Ureter (tissue), 1 donor: Measurements from ENCODE around the gene CUL7. TPM values are rescaled to one million over a fixed set of nuclear protein-coding genes. Genes with fewer than 3 reads are reported as not detected.
"Not testable (repeated sequence)": the region's sequence is repeated elsewhere in the genome, so short reads cannot be mapped to it uniquely, and the experiment has no call there.

ENCODE experiments used
- DNase-seq: peaks from one replicate; pipeline ENCODE4 v3.0.0-alpha.2; 2020; ENCODE audit warnings: low spot score
- total RNA-seq: library from RNA; stranded (reverse); gene quantifications from one replicate; pipeline ENCODE4 v1.2.4, GENCODE V29; 2023
- donor health status: DM: yes; HTN: yes; CAD: no.

Gene CUL7
- total RNA-seq, 1 donor from 2014 or later: 28.8 TPM

DNA sequence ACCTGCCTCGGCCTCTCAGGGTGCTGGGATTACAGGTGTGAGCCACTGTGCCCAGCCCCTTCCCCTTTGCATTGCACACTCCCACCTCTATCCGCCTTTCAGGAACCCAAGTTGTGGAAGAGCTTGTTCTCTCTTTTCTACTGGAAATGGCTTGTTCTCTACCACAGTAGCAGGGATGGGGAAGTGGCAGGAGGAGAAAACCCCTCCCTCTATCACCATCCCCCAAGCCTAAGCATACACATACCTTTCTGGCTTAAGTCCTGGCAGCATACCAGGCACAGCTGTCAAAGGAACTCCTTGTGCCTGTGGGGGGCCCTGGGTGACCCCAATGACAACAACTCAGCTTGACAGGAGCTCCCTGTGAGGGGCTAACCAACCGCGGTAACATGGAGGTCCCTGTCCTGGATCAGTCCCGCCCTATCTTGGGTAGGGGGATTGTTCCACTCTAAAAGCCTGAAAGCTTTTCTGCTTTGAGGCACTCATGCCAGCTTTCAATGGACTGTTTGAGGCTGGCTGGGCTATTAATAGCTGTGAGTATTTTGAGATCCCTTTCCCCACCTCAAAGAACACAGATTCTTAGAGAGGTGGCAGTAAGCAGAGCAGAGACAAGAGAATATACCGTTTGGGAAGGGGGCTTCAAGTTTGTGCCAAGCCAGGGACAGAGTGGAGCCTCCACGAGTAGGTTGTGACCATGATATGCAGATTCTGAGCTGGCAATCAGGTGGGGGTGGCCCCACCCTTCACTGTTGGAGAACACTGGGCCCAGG is 37.3 kb downstream of the CUL7 start:
- DNase-seq: no peak

DNA sequence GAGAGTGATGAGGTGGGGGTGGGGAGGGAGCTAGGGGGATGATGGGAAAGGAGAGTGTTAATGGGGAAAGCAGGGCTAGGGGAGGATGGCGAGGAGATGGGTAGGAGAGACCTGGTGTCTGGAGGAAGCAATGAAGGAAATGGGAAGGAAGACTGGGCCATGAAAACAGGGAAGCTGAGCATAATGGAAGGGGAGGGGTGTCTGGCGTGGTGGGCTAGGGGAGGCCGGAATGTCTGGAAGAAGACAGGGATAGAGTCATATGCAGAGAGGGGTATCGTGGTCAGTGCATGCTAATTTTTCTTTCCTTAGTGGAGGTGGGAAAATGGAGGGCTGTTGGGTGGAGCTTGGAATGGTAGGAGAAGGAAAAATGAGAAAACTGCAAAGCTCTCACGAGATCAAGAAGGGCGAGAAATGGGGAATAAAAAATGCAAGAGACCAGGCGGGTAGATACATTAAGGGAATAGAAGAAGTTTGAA is 39.2 kb downstream of the CUL7 start:
- DNase-seq: no peak

DNA sequence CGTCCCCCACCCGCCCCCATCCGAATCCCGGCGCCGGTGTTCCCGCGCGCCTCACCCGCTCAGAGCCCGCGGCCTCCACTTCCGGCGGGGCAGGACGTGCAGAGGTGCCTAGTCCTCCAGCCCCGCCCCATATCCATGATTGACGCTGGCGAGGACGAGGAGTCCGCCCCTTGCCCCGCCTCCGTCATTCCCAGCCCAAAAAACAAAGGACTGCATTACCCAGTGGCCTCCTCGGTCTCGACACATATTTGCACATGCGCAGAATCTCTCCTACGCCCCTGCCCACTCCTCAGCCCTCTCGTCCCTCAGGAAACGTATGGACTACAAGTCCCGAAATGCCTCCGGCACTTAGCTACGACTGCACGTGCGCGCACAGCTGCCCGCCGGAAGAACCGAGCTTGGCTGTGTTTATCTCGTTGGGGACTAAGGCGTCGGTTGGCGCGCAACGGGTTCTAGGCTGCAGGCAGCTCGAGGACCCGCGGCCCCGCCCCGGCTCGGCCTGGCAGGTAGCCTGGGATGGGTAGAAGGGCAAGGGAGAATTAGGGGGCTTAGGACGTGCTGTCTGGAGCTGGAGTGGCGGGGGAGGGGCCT is 39.7 kb downstream of the CUL7 start, which contains the start of the genes KLHDC3 and MEA1:
Gene KLHDC3, plus strand, starts transcription at position 407 of the 591 bp plus-strand sequence. CDS start 2,944 bp downstream, outside the sequence.
Gene MEA1, minus strand, starts transcription at position 104 of the 591 bp plus-strand sequence. CDS start 133 bp downstream, outside the sequence.
- peak; percentile 99 for DNase-seq

DNA sequence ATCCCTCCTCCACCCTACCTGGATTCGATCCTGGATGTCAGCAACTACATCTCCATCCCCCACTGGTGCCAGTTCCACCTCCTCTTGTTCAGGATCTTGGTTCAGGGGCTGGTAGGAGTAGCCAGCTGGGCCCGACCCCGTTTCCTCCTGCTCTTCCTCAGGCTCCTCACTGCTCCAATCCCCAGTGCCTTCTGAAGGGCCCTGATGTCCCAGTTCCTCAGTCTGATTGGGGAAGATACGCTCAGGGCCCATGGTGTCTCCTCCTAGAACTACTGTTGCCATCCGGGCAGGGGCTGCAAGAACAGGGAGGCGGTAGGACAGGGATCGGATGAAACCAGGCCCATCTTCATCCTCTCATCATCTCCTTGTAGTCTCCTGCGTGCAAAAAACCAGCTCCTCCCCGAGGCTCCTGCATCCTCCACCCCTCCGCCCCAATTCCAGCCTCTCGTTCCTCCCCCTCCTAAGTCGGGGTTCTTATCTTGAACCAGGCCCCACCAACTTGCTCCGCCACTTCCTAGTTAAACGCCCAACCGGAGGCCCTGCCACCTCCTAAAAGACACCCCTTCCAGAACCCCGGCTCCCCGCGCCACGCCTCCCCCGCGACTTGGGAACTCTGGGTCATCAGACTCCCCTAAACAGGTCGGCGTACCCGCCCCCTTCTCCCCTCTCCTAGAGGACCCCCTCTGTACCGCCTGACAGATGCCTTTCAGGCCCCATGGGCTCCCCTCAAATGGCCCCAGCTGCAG is 40.4 kb downstream of the CUL7 start:
- no peak for DNase-seq

DNA sequence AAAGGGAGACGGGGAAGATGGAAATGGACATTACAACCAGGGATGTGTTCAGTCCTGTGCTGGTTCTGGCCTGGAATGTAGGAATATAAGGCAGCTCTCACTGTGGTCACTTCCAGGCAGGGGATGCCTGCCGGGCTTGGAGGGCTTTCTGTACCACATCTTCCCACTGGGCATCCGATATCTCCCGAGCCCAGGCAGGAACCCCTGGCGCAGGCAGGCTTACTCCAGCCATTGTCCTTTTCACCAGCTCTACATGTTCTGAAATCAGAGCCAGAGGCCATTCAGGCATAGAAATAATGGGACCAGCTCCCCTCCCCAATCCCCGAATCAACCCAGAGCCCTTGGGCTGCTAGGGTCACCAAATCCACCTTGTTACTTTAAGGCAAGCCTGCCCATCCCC is 41.3 kb downstream of the CUL7 start:
- DNase-seq: no peak

DNA sequence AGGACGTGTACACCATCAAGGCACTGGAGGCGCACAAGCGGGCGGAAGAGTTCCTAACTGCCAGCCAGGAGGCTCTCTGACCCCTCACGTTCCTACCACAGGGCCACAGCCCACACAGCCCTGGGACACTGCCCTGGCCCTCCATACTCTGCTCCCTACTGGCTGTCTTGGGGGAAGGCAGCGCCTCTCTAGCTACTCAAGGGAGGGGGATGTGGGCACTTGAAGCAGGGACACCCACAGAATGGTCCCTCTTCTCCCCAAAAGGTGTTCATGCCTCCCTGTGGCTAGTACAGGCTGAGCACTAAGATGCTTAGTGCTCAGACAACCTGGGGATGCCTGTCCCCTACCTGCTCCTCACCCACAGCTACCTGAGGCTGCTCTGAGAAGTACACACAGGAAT is 42.4 kb downstream of the CUL7 start:
- DNase-seq: no peak

DNA sequence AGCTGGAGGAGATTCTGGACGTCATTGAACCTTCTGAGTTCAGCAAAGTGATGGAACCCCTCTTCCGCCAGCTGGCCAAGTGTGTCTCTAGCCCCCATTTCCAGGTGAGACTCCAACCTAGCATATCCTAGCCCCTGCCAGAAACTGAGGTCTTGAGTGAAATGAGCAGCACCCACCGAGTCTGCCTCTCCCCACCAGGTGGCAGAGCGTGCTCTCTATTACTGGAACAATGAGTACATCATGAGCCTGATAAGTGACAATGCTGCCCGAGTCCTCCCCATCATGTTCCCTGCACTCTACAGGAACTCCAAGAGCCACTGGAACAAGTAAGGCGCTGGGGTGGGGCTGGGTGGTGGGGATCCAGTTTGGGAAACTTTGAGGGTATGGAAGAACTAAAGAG is 44.5 kb downstream of the CUL7 start:
- DNase-seq: no peak

DNA sequence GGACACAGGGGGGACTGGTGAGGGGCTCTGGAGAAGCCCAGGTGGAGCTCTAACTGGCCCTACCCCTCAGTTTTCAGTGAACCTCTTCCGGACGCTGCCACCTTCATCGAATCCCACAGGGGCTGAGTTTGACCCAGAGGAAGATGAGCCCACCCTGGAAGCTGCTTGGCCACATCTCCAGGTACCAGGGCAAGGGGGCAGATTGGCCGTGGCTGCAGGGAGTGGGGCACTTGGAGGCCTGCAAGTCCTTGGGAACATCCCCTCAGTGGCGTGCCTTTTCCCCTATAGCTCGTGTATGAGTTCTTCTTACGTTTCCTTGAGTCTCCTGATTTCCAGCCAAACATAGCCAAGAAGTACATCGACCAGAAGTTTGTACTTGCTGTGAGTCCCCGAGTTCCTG is 46.5 kb downstream of the CUL7 start:
- DNase-seq: no peak

DNA sequence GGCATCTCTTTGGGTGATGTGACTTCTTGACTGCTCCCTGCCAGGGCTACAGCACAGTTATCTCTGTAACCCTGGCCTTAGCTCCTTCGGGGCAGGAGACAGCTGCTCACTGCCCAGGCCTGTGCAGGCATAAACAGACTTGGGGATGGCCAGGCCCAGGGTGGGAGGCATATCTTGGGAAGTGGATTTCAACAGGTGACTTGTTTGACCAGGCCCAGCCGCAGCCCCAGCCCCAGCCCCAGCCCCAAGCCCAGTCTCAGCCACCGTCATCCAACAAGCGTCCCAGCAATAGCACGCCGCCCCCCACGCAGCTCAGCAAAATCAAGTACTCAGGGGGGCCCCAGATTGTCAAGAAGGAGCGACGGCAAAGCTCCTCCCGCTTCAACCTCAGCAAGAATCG is 47.4 kb downstream of the CUL7 start:
- DNase-seq: no peak

DNA sequence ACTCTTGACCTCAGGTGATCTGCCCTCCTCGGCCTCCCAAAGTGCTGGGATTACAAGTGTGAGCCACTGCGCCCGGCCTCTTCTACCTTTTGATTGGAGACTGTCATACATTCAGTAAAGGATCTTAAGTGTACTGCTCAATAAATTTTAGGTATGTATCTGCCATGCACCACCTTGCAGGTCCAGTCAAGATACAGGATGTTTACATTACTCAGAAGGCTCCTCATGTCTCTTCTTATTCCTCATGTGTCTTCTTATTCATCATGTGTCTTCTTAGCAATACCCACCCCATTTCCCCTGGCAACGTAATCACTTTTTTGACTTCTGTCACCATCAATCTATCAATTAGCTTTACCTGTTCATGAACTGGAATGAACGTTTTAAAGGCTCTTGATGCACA is 47.8 kb downstream of the CUL7 start:
- DNase-seq: no peak

DNA sequence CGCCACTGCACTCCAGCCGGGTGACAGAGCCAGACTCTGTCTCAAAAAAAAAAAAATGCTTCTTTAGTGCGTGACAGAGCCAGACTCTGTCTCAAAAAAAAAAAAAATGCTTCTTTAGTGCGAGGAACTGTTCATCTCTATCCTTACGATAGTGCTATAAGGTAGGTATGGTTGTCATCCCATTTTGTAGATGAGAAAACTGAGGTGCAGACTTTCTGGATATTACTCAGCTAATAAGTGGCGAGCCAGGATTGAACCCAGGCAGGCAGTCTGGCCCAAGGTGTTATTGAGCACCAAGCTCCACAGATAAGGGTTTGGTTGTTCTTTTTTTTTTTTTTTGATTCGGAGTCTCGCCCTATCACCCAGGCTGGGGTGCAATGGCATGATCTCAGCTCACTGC is 51.8 kb downstream of the CUL7 start:
- no peak for DNase-seq

DNA sequence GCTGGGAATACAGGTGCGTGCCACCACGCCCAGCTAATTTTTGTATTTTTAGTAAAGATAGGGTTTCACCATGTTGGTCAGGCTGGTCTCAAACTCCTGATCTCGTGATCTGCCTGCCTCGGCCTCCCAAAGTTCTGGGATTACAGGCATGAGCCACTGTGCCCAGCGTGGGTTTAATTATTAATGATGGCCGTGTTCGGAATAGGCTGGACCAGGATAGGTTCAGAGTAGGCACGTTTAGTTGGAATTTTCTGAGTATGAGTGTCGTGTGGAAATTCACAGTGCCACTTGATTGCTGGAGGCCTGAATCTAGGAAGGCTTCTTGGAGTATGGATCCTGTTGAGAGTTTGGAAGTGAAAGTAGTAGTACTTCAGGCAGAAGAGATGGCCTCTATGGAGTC is 55.4 kb downstream of the CUL7 start:
- DNase-seq: not testable (repeated sequence)

DNA sequence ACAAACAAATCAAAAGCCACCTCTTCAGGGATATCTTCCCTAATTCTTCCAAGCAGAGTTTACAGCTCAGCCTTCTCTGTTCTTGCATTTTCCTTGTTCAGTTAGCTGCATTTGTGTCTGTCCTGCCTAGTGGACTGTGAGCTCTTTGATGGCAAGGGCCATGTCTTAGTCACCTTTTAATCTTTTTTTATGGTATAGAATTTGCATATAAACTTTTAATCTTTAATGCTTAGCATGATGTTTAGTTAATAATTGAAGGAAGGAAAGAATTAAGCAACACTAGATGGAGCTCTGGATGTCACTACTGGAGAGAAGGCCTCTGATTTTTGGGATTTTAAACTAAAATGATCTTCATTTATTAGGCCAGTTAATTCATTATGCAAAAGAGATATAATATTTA is 57.1 kb downstream of the CUL7 start:
- no peak for DNase-seq

DNA sequence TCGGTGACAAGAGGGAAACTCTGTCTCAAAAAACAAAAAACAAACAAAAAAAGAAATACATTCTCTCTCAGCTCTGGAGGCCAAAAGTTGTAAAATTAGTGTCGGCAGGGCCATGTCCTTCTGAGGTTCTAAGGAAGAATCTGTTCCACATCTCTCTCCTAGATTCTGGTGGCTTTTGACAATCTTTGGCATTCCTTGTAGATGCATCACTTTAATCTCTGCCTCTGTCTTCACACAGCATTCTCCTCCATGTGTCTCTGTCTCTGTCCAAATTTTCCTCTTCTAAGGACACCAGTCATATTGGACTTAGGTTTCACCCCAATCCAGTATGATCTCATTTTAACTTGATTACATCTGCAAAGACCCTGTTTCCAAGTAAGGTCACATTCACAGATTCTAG is 60.2 kb downstream of the CUL7 start:
- DNase-seq: no peak

DNA sequence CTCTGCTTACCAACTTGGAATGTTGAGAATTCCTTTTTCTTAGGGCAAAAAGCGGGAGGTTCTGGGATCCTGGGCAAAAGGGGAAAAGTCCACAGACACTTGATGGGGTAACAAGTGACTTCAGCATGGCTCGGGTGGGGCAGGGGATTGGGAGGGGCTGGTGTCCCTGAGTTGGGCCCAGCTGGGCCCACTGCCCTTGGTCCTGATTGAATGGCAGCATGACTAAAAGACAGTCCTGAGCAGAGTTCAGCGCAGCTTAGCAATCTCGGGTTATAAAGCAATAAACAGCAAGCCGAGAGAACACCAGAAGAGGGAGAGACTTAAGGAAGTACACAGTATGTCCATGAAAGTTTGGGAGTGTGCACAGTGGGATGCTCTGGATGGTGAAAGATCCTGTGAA is 63.7 kb downstream of the CUL7 start:
- DNase-seq: no peak

DNA sequence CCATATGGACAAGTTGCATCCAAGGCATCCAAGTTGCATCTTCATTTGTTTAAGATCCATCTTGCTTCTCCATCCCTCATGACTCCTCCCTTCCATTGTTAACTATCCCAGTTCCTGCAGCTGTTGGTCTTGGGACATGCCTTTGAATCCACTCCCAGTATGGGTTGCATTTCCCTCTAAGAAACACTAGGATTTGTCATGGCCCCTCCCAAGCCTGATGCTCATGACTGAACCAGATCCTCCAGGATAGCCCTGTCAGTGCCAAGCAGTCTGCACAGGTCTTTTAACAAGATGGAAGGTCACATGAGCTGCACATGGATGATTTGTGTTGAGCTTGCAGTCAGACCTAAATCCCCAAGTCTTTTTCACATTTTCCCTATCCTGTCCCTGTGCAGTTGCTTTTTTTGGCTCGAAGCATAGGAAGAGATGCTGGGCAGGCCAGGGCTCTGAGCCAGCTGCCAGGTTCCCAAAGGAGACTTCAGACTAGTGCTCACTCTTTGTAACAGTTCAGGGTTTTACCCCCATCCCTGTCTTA is 65.1 kb downstream of the CUL7 start:
- no peak for DNase-seq

Other genes with a start within 250 kb of the CUL7 start
- 73.4 TPM for gene RPL7L1, start 174.2 kb downstream of the CUL7 start, total RNA-seq
- gene PTCRA, start 137.8 kb downstream of the CUL7 start, total RNA-seq: 0.55 TPM
- 45.6 TPM for gene CNPY3, start 124.4 kb downstream of the CUL7 start, total RNA-seq
- 0.73 TPM for gene GNMT, start 93.1 kb downstream of the CUL7 start, total RNA-seq
- 23.0 TPM for gene PEX6, start 74.7 kb downstream of the CUL7 start, total RNA-seq
- 24.7 TPM for gene PPP2R5D, start 69.3 kb downstream of the CUL7 start, total RNA-seq
- gene MEA1, start 39.9 kb downstream of the CUL7 start, total RNA-seq: 71.2 TPM
- gene KLHDC3, start 39.6 kb downstream of the CUL7 start, total RNA-seq: 40.3 TPM
- gene RRP36, start 32.2 kb downstream of the CUL7 start, total RNA-seq: 58.9 TPM
- 33.0 TPM for gene MRPL2, start 5.6 kb upstream of the CUL7 start, total RNA-seq
- 23.8 TPM for gene KLC4, start 5.8 kb upstream of the CUL7 start, total RNA-seq
- gene PTK7, start 22.5 kb upstream of the CUL7 start, total RNA-seq: 52.0 TPM
- gene SRF, start 117.4 kb upstream of the CUL7 start, total RNA-seq: 55.7 TPM
- gene CUL9, start 128.3 kb upstream of the CUL7 start, total RNA-seq: 71.7 TPM
- gene DNPH1, start 175.6 kb upstream of the CUL7 start, total RNA-seq: 42.8 TPM
- not detected for gene TTBK1, start 189.6 kb upstream of the CUL7 start, total RNA-seq
- gene SLC22A7, start 244.4 kb upstream of the CUL7 start, total RNA-seq: not detected